ENCODE measurements around the gene TDRD3.

DNA sequence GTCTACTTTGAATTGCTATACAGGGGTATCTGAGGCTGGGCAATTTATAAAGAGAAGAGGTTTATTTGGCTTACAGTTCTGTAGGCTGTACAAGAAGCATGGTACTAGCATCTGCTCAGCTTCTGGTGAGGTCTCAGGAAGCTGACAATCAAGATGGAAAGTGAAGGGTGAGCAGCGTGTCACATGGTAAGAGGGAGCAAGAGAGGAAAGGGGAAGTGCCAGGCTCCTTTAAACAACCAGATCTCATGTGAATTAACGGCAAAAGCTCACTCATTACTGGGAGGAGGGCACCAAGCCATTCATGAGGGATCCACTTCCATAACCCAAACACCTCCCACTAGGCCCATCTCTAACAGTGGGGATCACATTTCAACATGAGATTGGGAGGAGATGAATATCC lies 222.4 kb downstream of the TDRD3 start:
- TF ChIP-seq POLR2A (IDR thresholded peaks at IDR 0.05; ENCODE audit: low read depth, low read length) (no peak), PAX5 (IDR thresholded peaks at IDR 0.05; ENCODE audit: insufficient read depth, low read length, severe bottlenecking) (no peak), TAF1 (IDR thresholded peaks at IDR 0.05; ENCODE audit: low read depth, low read length) (no peak)
